H7 (cell line): ENCODE results near the gene CATSPERE. TPM values are rescaled to one million over a fixed set of nuclear protein-coding genes. Genes with fewer than 3 reads are reported as not detected.
"Not testable (repeated sequence)": the region's sequence is repeated elsewhere in the genome, so short reads cannot be mapped to it uniquely, and the experiment has no call there.

Experiments used
- DNase-seq: peaks from one replicate; pipeline ENCODE4 v3.0.0; 2012
- H3K27me3 ChIP-seq: 2 replicates; pipeline ENCODE4 v1.6.0; 2011; ENCODE audit warnings: mild to moderate bottlenecking, low read length; ENCODE audit not compliant: control insufficient read depth, insufficient read depth
- H3K36me3 ChIP-seq: replicated peaks from 2 replicates; pipeline ENCODE4 v1.5.1; 2011; ENCODE audit warnings: low read length; ENCODE audit not compliant: control insufficient read depth, insufficient read depth
- H3K4me3 ChIP-seq: 2 replicates; pipeline ENCODE4 v1.5.1; 2011; ENCODE audit warnings: low read depth, mild to moderate bottlenecking, control low read depth, low read length, moderate library complexity; ENCODE audit not compliant: insufficient read depth
- total RNA-seq: library from RNA; depleted of rRNA; stranded (reverse); fragments of >200 nt; shearing (Covaris generic); gene quantifications from 2 replicates; pipeline ENCODE4 v1.2.3, GENCODE V29; 2014; rRNA removed

The CATSPERE gene
- total RNA-seq, 1 experiment from 2014 or later, result 0.14 TPM

GRCh38 chr1:244666672-244667418 lies 205.8 kb downstream of the CATSPERE start:
- not testable (repeated sequence) for DNase-seq

GRCh38 chr1:244667797-244668196 lies 206.7 kb downstream of the CATSPERE start:
- no peak for DNase-seq
- Histone ChIP-seq H3K4me3 (no peak overlapping the region), H3K36me3 (no peaks in the 10 kb centered on the region; the same call in 1 of the 2 replicates), H3K27me3 (no peaks in the 10 kb centered on the region)

More at GRCh38 chr1:244666672-244667418, 205.8 kb downstream of the CATSPERE start:
- H3K27me3 ChIP-seq, H3K36me3 ChIP-seq, H3K4me3 ChIP-seq: not testable (repeated sequence)

GRCh38 chr1:244672946-244673682 lies 212.0 kb downstream of the CATSPERE start:
- Histone ChIP-seq H3K36me3 (no peaks in the 10 kb centered on the region), H3K4me3 (no peak overlapping the region), H3K27me3 (no peaks in the 10 kb centered on the region)
- no peak for DNase-seq

GRCh38 chr1:244674446-244674845 lies 213.4 kb downstream of the CATSPERE start:
- H3K4me3 ChIP-seq, result no peak overlapping the region
- DNase-seq, result no peak
- H3K27me3 ChIP-seq, result no peaks in the 10 kb centered on the region
- H3K36me3 ChIP-seq, result no peaks in the 10 kb centered on the region

GRCh38 chr1:244675167-244675566 lies 214.1 kb downstream of the CATSPERE start:
- Histone ChIP-seq H3K36me3 (no peaks in the 10 kb centered on the region), H3K27me3 (no peaks in the 10 kb centered on the region), H3K4me3 (no peak overlapping the region)
- DNase-seq, result no peak

- Histone ChIP-seq H3K27me3 (no peaks in the 10 kb centered on the region), H3K4me3 (no peak overlapping the region), H3K36me3 (no peaks in the 10 kb centered on the region)
- DNase-seq, result no peak
These were observed 217.6 kb downstream of the CATSPERE start for GRCh38 chr1:244678697-244679096.

- DNase-seq, result no peak
- Histone ChIP-seq H3K36me3 (no peaks in the 10 kb centered on the region), H3K4me3 (no peak overlapping the region), H3K27me3 (no peaks in the 10 kb centered on the region)
These were observed 219.6 kb downstream of the CATSPERE start for GRCh38 chr1:244680667-244681066.

- DNase-seq, H3K36me3 ChIP-seq, H3K27me3 ChIP-seq, H3K4me3 ChIP-seq: not testable (repeated sequence)
These were observed 221.0 kb downstream of the CATSPERE start for GRCh38 chr1:244682087-244682486.

Other genes with a start within 250 kb of the CATSPERE start
- gene ADSS2, start 9.4 kb upstream of the CATSPERE start, total RNA-seq, result 80.5 and 110 TPM in 2 replicates
- gene DESI2, start 191.9 kb downstream of the CATSPERE start, total RNA-seq, result 132 and 149 TPM in 2 replicates